GM19324 (cell line): Measurements from ENCODE around the gene DEFB132.

Experiments
- ATAC-seq: cut with Tn5 transposase; IDR thresholded peaks from one replicate; pipeline ENCODE4 v1.9.1; 2021; ENCODE audit warnings: mild to moderate bottlenecking, moderate library complexity; ENCODE audit not compliant: unreplicated experiment, low FRiP score

The DEFB132 gene

DNA sequence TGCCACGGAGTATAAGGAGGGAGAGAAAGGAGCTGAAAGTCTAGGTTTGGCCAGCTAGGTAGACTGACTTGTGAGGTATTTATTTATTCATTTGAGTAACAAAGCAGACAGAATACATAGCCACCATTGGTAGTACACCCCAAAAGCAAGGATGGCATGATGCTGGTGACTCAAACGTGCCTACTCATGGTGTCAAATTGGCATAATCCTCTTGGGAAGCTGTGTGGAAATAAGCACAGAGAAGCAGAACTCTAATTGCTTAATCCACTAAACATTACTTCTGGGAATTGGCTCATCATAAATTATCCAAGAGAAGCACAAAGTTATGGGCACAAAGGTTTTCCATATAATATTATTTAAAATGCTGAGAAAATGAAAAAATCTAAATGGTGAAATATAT lies 2.5 kb downstream of the DEFB132 start:
- no peak for ATAC-seq

DNA sequence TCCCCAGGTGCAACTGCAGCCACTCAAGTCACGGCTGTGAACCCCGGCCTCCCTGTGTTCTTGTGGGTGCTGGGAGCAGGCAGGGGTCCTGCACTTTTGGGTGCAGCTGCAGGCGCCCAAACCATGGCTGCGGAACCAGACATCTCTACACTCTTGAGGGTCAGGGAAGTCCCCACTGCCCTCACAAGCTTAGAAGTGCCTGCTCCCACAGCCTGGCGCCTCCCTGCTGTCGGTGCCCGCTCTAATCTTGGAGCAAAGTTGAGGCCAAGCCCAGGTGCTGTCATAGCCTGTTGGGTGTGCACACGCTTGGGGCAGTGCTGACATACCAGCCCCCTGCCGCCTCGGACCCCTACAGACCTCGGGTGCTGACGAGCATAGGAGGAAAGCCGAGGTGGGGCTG lies 6.2 kb downstream of the DEFB132 start:
- ATAC-seq, result no peak

DNA sequence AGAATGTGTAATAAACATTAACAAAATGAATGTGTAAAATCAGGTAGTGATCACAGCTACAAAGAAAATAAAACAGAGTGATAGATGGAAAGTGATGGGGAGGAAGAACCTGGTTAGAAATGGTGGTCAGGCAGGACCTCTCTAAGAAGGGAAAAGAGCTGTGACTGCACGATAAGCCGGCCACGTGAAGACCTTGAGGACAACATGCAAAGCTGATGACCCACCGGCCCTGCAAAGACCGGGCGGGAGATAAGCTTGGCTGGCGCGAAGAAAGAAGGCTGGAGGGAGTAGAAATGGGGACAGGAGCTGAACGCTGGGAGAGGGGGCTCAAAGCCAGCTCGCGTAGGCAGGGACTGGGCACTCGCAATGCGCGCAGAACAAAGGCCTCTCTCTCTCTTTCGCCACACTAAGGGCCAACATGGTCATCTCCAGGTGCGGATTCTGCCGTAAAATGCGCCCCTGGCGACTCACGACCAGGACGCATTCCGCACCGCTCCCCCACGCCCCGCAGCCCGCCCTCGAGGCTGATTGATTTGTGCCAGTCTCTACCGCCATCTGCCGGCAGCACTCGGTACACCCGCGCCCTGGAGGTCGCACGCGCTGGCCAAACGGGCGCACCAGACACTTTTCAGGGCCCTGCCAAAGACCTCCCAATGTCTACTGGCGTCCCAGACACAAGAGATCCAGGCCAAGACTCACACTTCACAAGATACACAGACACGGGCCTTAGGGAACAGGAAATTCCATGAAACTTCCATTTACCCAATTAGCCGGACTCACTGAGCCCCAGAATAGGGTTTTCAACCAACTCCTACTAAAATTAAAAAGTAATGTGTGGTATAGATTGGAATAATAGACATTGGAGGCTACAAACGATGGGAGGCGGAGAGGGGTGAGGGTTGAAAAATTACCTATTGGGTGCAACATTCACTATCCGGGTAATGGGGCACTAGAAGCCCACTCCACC lies 9.4 kb downstream of the DEFB132 start:
- ATAC-seq, result peak; percentile 65

DNA sequence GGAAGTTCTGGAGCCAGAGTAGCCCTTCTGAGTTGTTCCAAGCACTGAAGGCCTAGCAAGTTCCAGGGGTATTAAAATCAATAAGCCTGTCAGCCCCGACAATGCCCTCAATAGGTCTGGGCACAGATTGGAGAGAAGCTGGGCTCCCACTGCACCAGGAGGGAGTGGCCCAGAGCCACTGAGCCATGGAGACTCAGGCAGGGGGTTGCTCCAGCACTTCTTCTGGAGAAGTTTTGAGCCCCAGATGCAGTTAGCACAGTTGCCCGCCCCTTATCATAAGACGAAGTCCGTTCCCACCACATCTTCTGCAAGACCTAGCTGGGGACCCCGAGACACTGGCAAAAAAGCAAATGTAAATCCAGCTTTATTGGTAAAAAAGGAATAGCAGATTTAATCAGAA lies 13.0 kb downstream of the DEFB132 start:
- ATAC-seq, result no peak

DNA sequence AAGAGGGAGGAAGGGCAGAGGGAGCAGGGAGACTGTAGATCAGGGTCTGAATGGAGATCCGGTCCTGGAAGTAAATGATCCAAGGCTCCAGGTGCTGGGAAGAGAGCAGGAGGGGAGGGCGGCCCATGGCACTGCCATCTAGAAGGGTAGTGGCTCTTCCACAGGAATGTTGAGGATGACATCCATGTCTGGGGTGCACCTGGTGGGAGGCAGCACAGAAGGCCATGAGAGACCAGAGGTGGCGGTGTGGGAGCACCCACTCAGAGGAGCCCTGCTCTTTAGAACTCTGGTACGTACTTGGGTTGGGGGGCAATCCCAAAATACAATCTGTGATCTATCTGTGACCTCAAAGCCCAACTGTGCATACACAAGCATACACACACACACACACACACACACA lies 13.5 kb downstream of the DEFB132 start:
- no peak for ATAC-seq

DNA sequence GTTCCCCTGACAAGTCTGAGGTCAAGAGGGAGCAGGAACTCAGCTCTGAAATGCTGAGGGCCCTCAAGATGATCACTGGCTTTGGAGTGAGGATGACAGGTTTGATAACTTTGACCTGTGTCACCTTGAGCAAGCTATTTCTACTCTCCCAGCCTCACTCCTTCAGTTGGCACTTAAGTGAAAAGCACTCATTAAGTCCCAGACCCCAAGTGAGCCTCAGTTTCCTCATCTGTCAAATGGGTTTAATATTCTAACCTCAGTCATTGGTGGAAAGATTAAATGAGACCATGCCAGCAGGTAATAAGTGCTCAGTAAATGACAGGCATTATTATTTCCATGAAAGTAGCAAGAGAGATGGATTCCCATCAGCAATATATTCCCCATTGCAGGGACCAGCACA lies 14.0 kb downstream of the DEFB132 start:
- ATAC-seq, result no peak

DNA sequence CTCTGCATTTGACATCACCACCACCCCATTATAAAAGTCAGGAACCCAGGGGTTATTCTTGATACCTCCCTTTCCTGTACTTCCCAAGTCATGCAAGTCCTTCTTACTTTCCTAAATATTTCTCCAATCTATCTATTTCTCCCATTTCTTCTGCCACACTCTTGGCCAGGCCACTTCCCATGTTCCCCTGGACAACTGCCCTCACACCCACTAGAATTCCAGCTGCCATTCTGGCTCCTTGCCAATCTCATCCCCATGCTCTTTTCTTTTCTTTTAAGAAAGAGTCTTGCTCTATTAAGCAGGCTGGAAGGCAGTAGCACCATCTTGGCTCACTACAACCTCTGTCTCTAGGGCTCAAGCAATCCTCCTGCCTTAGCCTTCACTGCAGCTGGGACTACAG lies 15.2 kb downstream of the DEFB132 start:
- no peak for ATAC-seq

DNA sequence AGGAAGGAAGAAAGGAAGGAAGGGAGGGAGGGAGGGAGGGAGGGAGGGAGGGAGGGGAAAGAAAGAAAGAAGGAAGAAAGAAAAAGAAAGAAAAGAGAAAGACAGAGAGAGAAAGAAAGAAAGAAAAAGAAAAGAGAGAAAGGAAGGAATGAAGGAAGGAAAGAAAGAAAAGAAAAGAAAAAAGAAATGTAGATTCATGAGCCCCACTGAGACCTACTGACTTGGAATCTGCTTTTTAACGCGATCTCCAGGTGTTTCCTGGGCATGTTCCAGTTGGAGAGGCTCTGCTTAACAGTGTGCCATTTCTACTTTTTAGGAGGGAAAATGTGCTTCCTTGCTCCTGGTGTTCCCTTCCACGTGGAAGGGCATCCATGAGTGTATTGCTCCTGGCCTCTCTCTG lies 16.4 kb downstream of the DEFB132 start:
- ATAC-seq, result no peak

DNA sequence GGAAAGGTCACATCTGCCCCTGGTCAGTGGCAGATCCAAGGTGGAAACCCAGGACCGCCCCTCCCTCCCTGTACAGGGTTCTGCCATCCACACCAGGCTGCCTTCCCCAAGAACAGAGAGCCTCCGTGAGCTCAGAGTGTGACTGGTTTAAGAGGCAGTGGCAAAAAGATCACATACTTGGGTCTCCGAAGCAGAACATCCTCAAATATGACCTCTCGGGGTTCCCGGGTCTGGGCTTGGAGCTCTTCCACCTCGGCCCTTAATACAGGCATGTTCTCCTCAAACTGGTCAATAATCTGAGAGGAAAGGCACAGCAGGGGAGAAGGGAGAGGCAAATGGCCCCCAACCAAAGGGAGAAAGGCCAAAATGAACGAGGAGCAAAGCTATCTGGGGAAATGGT lies 18.3 kb downstream of the DEFB132 start:
- ATAC-seq, result no peak

DNA sequence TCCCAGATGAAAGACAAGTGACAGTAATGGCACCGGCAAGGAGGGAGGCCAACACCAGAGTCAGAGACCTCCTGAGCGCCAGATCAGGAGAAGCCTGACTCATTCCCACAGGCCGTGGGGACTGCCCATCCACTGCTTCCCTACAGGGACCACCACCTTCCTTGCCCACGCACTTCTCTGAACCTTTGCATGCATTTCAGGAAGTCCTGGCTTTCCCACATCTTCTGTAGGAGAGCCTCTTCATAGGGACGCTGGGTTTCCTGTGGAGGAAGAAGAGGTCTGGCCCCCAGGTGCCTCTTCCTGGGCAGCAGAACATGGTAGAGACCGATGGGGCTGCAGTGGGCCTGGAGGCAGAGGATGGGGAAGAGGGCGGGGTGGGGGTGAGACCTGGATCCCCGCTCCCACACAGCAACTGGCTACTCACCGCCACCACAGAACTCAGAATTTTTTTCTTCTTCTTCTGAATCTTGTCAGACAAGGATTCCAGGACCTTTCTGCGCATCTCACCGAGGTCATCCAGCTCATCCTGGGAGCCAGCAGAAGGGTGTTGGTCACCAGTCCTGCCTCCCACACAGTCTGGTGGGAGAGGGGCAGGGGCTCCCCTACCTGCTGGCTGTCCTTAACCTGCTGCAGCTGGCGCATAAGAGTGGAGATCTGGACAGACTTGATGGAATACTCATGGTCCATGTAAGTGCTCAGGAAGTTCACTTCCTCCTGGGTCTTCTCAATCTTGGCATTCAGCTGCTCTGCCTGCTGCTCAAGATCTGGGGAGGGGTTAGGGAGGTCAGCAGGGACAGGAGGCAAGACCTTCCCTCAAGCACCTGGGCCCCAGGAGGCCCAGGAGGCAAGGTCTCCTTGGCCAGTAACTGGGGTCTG lies 19.3 kb downstream of the DEFB132 start:
- ATAC-seq, result no peak

DNA sequence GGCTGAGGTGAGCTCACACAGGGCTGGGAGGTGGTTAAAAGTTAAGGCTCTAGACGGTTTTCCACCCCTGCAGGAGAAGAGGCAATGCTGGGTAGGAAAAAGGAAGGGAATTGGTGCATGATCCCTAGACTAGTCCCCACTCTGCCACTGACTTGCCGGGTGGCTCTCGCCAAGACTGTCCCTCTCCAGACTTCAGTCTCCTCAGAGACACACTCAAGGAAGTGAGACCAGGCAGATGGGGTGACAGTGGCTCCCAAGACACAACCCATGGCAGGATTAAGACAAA lies 19.9 kb downstream of the DEFB132 start:
- ATAC-seq, result no peak

DNA sequence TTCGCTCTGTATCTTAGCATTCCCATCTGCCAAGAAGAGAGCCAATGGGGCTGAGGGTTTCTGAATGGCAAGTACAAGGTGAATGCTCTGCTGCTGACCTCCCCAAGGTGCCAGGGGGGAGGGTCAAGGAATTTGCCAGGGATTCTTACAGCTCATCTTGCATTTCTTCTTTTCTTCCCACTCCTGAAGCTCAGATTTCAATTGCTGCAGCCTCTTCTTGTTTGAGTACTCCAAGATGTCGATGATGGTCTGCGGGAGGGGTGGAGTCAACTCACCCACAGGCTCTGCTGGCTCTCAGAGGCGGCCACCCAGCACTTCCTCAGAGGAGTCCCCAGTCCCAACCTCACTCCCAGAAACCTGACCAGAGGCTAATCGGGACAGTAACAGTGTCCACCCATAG lies 20.7 kb downstream of the DEFB132 start:
- ATAC-seq, result no peak

DNA sequence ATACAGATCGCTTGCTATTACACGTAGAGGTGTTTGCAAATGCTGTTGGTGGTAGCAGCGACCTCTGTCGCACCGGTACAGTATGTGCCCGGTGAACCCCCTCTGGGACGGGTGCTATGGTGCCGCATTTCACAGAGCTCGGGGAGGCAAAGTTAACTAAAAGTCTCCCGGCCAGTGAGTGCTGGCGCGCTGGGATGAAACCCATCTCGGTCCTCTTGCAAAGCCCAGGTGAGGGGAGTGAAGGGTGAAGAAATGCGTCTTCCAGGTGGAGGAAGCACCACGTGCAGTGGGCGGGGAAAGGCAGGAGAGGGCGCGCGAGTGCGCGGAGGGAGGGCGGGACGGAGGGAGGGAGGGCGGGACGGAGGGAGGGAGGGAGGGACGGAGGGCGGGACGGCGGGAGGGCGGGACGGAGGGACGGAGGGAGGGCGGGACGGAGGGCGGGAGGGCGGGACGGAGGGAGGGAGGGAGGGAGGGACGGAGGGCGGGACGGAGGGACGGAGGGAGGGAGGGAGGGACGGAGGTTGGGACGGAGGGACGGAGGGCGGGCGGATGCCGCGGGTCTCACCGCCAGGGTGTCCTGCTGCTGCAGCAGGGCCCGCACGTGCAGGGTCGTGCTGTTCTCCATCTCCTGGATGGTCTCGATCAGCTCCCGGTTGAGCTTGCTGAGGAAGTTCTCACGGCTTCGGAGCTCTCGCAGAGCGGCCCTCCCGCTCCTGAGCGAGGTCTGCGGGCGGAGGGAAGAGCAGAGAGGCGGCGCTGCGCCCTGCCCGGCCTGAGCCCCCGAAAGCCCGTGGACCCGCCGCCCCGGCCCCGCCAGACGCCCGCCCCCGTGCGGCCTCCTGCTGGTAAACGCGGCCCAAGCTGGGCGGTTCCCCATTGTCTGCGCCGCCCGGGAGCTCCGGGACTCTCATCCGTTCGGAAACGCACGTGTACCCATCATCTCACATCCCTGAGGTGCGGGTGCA lies 21.4 kb downstream of the DEFB132 start:
- no peak for ATAC-seq

DNA sequence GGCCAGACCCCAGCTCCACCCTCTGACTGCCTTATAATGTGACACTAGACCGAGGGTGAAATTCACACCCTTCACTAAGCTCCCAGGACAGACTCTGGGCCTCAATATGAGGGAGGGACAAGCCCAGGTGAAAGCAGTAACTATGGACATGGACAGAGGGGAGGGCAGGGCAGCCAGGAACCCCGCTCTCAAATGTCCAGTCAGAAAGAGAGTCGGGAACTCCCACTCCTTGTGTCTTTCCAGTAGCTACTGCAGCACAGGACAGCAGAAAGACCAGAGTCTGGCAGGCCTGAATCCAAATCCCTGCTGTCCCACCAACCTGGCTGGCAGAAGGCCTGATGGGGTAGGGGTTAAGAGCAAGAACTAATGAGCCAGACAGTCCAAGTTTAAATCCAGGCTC lies 26.6 kb downstream of the DEFB132 start:
- no peak for ATAC-seq

DNA sequence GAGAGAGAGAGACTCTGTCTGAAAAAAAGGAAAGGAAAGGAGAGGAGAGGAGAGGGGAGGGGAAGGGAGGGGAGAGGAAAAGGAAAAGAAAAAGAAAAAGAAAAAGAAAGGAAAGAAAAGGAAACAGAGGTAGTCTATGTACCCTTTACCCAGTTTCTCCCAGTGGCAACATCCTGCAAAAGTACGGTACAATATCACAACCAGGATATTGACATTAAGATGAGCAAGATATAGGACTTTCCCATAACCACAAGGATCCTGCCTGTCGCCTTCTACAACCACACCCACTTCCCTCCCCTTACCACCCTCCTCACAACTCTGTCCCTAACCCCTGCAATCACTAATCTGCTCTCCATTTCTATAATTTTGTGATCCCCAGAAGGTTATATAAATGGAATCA lies 29.0 kb downstream of the DEFB132 start:
- no peak for ATAC-seq

DNA sequence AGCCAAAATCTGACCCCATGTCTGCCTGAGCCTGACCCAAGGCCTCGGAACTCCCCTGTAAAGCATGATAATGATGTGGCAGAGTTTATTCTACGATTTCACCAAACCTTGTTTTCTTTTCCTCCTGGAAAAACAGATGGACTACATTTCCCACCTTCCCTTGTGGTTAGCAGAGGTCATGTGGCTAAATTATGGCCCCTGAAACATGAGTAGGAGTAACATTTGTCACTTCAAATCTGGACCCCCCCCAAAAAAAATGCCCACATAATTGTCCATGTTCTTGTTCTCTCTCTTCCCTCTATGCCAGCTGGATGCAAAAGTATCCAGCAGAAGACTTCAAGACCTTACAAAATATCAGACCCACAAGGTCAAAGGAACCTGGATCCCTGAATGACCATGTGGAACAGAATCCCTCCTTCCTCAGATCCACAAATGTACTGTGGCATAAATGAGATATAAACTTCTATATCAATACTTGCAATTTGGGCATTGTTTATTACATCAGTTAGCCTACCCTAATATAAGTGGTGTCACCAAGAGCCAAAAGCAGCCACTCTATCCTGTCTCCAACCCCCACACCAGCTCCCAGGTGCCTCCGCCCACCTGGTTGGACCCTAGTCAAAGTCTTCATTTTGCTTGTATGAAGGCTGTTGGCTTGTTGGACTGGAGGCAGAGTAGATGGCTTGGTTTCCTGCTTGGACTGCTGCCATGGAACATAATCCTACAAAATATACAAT lies 31.6 kb downstream of the DEFB132 start:
- ATAC-seq, result no peak

DNA sequence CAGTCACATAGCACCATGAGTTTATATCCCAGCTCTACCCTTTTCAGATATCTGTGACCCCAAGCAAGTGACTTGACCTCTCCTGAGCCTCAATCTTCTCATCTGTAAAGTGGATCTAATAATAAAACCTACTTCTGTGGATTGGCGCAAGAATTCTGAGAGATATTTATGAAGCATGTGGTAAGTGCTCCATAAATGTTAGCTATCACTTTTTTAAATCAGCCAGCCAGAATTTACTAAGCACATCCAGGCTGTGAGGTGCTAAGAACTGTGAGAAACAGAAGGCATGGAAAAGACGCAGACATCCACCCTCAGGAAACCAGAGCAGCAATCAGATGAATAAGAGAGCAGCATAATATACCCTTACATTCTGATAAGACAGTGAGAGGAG lies 32.2 kb downstream of the DEFB132 start:
- ATAC-seq, result no peak

DNA sequence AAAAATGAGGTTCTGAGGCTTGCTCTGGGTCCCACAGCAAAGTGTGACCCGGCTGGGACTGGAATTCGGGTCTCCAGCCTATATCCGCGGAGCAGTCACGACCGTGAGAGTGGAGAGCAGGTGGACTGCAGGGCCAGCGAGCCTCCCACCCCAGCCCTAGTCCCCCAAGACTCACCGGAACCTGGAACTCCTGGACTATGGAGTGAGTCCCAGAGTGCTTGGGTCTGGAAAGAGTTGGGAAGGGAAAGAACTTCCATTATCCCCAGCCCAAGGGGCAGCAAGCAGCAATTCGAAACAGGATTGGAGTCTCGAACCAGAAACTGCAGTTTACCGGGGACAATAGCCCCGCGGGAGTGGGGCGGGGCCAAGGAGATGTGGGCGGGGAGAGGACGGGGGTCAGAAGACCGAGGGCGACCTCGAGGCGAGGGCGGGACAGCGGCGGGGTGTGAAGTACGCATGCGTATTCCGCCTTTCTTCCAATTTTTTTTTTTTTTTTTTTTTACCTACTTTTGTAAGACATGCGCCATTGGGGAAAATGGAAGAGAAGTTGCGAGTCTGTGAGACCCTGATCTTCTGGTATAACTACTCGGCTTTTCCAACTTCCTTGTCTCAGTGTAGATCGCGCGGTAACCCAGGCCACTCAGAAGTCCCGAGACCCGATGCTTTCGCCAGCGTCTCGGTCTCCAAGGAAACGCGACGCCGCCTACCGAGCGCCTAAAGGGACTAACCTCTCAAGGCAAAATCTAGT lies 32.7 kb downstream of the DEFB132 start, which contains the start of gene C20orf96:
TSS of gene C20orf96 (minus strand) at position 667 of the 748 bp plus-strand sequence. CDS start at position 527, 140 bp downstream.
- ATAC-seq, result peak; percentile 85

DNA sequence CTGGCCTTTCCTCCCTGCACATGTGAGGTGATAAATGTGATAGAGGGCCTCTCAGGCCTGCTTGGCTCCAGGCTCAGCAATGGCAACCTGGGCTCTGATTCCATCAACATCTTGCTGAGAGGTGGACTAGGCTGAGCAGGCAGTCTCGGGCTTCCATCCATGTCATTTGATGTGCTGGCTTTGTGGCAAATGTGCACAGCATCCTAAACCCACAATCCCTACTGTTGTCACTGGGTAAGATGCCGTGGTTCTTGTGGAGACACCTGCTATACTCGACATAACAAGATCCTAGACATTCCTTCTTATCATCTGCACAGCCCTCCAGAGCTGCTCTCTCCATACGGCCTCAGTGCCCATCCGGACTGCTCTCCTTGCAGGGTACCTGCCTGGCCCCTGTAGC lies 37.1 kb downstream of the DEFB132 start:
- no peak for ATAC-seq
